ENCODE results near the gene IFNG-AS1.

DNA sequence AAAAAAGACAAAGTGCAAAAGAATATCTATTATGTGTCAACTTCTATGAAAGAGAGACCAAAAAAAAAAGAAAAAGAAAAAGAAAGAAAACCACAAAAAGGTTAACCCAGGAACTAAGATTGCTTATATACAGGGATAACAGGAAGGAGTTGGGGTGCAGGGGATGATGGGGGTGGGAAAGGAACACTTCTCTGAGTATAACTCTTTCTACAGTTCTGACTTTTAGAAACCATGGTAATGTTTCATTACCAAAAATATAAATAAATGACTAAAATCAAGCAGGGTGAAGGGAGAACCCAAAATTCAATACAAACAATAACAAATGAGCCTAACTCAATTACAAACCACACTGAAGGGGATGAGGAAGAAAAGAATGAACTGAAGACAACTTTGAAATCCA lies 9.1 kb downstream of the IFNG-AS1 start:
- TF ChIP-seq POLR2A (IDR thresholded peaks at IDR 0.05): no peak
- TF ChIP-seq, protein P1, sequence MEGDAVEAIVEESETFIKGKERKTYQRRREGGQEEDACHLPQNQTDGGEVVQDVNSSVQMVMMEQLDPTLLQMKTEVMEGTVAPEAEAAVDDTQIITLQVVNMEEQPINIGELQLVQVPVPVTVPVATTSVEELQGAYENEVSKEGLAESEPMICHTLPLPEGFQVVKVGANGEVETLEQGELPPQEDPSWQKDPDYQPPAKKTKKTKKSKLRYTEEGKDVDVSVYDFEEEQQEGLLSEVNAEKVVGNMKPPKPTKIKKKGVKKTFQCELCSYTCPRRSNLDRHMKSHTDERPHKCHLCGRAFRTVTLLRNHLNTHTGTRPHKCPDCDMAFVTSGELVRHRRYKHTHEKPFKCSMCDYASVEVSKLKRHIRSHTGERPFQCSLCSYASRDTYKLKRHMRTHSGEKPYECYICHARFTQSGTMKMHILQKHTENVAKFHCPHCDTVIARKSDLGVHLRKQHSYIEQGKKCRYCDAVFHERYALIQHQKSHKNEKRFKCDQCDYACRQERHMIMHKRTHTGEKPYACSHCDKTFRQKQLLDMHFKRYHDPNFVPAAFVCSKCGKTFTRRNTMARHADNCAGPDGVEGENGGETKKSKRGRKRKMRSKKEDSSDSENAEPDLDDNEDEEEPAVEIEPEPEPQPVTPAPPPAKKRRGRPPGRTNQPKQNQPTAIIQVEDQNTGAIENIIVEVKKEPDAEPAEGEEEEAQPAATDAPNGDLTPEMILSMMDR (IDR thresholded peaks at IDR 0.05): no peak
